GM12878 (cell line): ENCODE data around the gene UBALD2. TPM values are rescaled to one million over a fixed set of nuclear protein-coding genes. Genes with fewer than 3 reads are reported as not detected.

Source experiments
- ATAC-seq: fragments of 200-7000 bp; cut with Tn5 transposase; 3 replicates; pipeline ENCODE4 v1.9.1; 2020; ENCODE audit warnings: mild to moderate bottlenecking, moderate library complexity
- BruUV-seq: library from RNA; stranded (reverse); fragments of 400-500 nt; replicated peaks from 2 replicates; lab custom pipeline; 2021; lab: Mats Ljungman, UMichigan
- CTCF ChIA-PET: fragments of 300-600 bp; sonication (Branson Sonifier 250); formaldehyde crosslinking; extraction: SDS; loops from one replicate; lab custom pipeline; 2021; ENCODE audit warnings: inconsistent platforms; lab: Yijun Ruan, JAX
- POLR2A ChIA-PET: fragments of 350-600 bp; formaldehyde crosslinking; extraction: SDS; loops from one replicate; lab custom pipeline; 2021; ENCODE audit warnings: inconsistent platforms; lab: Charles Lee
- RAD21 ChIA-PET: fragments of 300-600 bp; sonication (Branson Sonifier 250); formaldehyde crosslinking; loops from one replicate; lab custom pipeline; 2023; ENCODE audit warnings: antibody characterized with exemption; ENCODE audit not compliant: unreplicated experiment; lab: Charles Lee
- SMC1A ChIA-PET: fragments of 300-600 bp; sonication (Branson Sonifier 250); formaldehyde crosslinking; loops from one replicate; lab custom pipeline; 2023; ENCODE audit not compliant: unreplicated experiment, uncharacterized antibody; lab: Charles Lee
- DNase-seq: peaks from one replicate; pipeline ENCODE4 v3.0.0-alpha.2; 2011; ENCODE audit warnings: low read depth, low spot score
- FAIRE-seq: peaks from 3 replicates; lab custom pipeline; 2011; peaks lifted over from hg19 to GRCh38; lab: Jason Lieb, UNC
- H2AFZ ChIP-seq: 2 replicates; pipeline ENCODE4 v1.6.0; 2011; ENCODE audit warnings: low read depth, low read length, control low read depth; ENCODE audit not compliant: control insufficient read depth
- H3K27ac ChIP-seq: 2 replicates; pipeline ENCODE4 v1.5.1; 2011; ENCODE audit warnings: control low read depth; ENCODE audit not compliant: control insufficient read depth, insufficient read depth
- H3K27me3 ChIP-seq, 2 experiments: replicated peaks in 1 of 2; 2 replicates each; pipeline versions ENCODE4 v1.6.0 to v1.6.1; 2011; ENCODE audit warnings: low read length in 1 of 2; ENCODE audit not compliant: control insufficient read depth in 2 of 2, insufficient read depth in 2 of 2
- H3K36me3 ChIP-seq, 2 experiments: 2 replicates each; pipeline ENCODE4 v1.5.1; 2011; ENCODE audit warnings: low read length in 1 of 2; ENCODE audit not compliant: control insufficient read depth in 2 of 2, insufficient read depth in 2 of 2
- H3K4me1 ChIP-seq: 2 replicates; pipeline ENCODE4 v1.6.1; 2011; ENCODE audit warnings: mild to moderate bottlenecking, low read length, moderate library complexity, mixed read lengths; ENCODE audit not compliant: control insufficient read depth, insufficient read depth
- H3K4me2 ChIP-seq: 2 replicates; pipeline ENCODE4 v1.6.0; 2011; ENCODE audit warnings: control low read depth; ENCODE audit not compliant: control insufficient read depth, insufficient read depth
- H3K4me3 ChIP-seq: fragments of 200-600 bp; sonication (generic); 2 replicates; pipeline ENCODE4 v1.5.1; 2016
- H3K79me2 ChIP-seq: 2 replicates; pipeline ENCODE4 v1.6.0; 2011; ENCODE audit warnings: low read length; ENCODE audit not compliant: control insufficient read depth, insufficient read depth
- H3K9ac ChIP-seq: 2 replicates; pipeline ENCODE4 v1.8.0; 2011; ENCODE audit warnings: low read length, control low read depth, mixed read lengths; ENCODE audit not compliant: control insufficient read depth, insufficient read depth
- H3K9me3 ChIP-seq: replicated peaks from 3 replicates; pipeline ENCODE4 v1.5.1; 2011; ENCODE audit warnings: mild to moderate bottlenecking, low read length; ENCODE audit not compliant: control insufficient read depth, insufficient read depth
- H4K20me1 ChIP-seq: 2 replicates; pipeline ENCODE4 v1.6.0; 2011; ENCODE audit not compliant: control insufficient read depth, insufficient read depth
- CEBPB ChIP-seq, 2 experiments: fragments of 150-350 bp in 1 of 2; IDR thresholded peaks; 2 replicates each; pipeline ENCODE4 v1.6.1; 2012 to 2014; ENCODE audit warnings: low read depth in 2 of 2, low read length in 2 of 2, borderline replicate concordance in 1 of 2, inconsistent platforms in 1 of 2
- GATAD2B ChIP-seq: fragments of 450-650 bp; conservative IDR thresholded peaks from 2 replicates; pipeline ENCODE4 v1.6.1; 2017; ENCODE audit warnings: low read depth, mild to moderate bottlenecking, moderate library complexity
- HSF1 ChIP-seq: fragments of 150-350 bp; IDR thresholded peaks from 2 replicates; pipeline ENCODE4 v1.6.1; 2014; ENCODE audit warnings: mild to moderate bottlenecking, low read depth, low read length
- PML ChIP-seq: IDR thresholded peaks from 2 replicates; pipeline ENCODE4 v1.6.1; 2012; ENCODE audit warnings: low read length, inconsistent platforms
- REST ChIP-seq: IDR thresholded peaks from 2 replicates; pipeline ENCODE4 v1.6.1; 2012; ENCODE audit warnings: mild to moderate bottlenecking, low read depth, low read length
- ZZZ3 ChIP-seq: IDR thresholded peaks from 2 replicates; pipeline ENCODE4 v1.6.1; 2011; ENCODE audit warnings: low read depth; ENCODE audit not compliant: control insufficient read depth, insufficient read length
- WGBS: methylation state at CpG from one replicate; pipeline ENCODE4 v1.1.6; 2016; ENCODE audit warnings: low lambda C conversion rate; ENCODE audit not compliant: insufficient replicate concordance, insufficient coverage; ENCODE audit errors: missing lambda C conversion rate; 5-methylcytosine and 5-hydroxymethylcytosine counted together
- in situ Hi-C: fragments of 300-500 bp; cut with MboI; formaldehyde crosslinking; loops from 9 replicates; pipeline ENCODE4 v1.14.3; 2018; ENCODE audit warnings: mixed read lengths
- intact Hi-C: fragments of 100-400 bp; cut with micrococcal nuclease; formaldehyde crosslinking; loops from one replicate; pipeline ENCODE4 v1.14.2; 2022; ENCODE audit not compliant: unreplicated experiment
- polyA plus RNA-seq, 11 experiments: library from polyadenylated mRNA; depleted of rRNA in 4 of 11; unstranded in 6 of 11; stranded (reverse) in 5 of 11; fragments of >200 nt; fragmentation: Nextera tagmentation in 4 of 11; fragmentation: Illumina TruSeq in 1 of 11; extraction: Ambion mirVana in 4 of 11; extraction: Trizol in 1 of 11; gene quantifications; 1 replicate in 1 of 11; 2 replicates in 10 of 11; pipeline versions ENCODE4 v1.2.1 to v1.2.3, GENCODE V29; 2011 to 2016; ENCODE audit warnings: inconsistent platforms in 2 of 11, missing spikeins in 2 of 11, low read depth in 1 of 11
- total RNA-seq, 4 experiments: library from RNA; depleted of rRNA in 3 of 4; stranded (reverse); fragments of >200 nt in 3 of 4; fragmentation: Illumina TruSeq in 1 of 4; extraction: Trizol in 1 of 4; gene quantifications; 2 replicates each; pipeline versions ENCODE4 v1.2.1 to v1.2.3, GENCODE V29; 2013 to 2021

Gene UBALD2
- total and polyA plus RNA-seq, 10 of the 15 experiments (the other 5 are each of a cell fraction or from before 2014, with no cell fraction given) = 2.8 to 165 (median 20.6) TPM

DNA sequence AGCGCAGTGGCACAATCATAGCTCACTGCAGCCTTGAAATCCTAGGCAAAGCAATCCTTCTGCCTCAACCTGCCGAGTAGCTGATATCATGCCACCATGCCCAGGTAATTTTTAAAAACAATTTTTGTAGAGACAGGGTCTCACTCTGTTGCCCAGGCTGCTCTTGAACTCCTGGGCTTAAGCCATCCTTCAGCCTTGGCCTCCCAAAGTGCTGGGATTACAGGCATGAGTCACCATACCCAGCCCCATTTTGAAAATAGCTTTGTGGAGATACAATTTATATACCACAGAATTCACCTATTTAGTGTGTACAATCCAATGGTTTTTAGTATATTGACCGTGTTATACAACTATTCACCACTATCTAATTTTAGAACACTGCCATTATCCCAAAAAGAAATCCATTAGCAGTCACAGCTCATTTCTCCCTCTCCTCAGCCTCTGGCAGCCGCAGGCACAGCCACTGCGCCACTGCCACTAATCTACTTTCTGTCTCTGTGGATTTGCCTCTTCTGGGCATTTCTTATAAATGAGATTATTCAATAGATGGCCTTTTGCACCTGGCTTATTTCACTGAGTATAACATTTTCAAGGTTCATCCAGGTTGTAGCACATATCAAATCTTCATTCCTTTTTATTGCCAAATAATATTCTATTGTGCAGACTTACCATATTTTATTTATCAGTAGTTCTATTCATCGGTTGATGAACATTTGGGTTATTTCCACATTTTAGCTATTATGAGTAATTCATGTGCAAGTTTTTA, 31.4 kb upstream of the UBALD2 start:
- ChIA-PET SMC1A (interaction anchor here (0.7 to 3.4 kb wide), 21 partner anchors 10 to 112 kb away, joined by 3 to 13 read pairs (median 4); no protein-coding TSS in a partner anchor), RAD21 (interaction anchor here (0.7 to 2.2 kb wide), 8 partner anchors 12 to 50 kb away, joined by 3 to 19 read pairs (median 6); no protein-coding TSS in a partner anchor), CTCF (interaction anchor here (0.7 to 1.7 kb wide), 7 partner anchors 13 to 54 kb away, joined by 3 to 7 read pairs (median 5); no protein-coding TSS in a partner anchor), POLR2A (interaction anchor here (0.5 to 2.5 kb wide), 12 partner anchors 13 to 56 kb away, joined by 3 to 20 read pairs (median 4); partner anchors contain the start of gene UBALD2)
- no peaks in the 10 kb centered on the region for H3K36me3 ChIP-seq
- no peak for TF ChIP-seq PML
- 0 out of 4 replicates have a peak, but pooled peaks of 1 of the 2 experiments have one; percentile 33 for TF ChIP-seq CEBPB (IDR thresholded peaks at IDR 0.05; ENCODE audit: borderline replicate concordance in 1 of 2, low read depth in 2 of 2, low read length in 2 of 2)
- H3K79me2 ChIP-seq = no peaks in the 10 kb centered on the region
- H3K4me3 ChIP-seq = no peak overlapping the region
- BruUV-seq = no TSS peak
- H3K4me1 ChIP-seq = peaks cover 9% of the 10 kb centered on the region
- no peaks in the 10 kb centered on the region for H3K9me3 ChIP-seq
- H3K9ac ChIP-seq = no peak overlapping the region
- intact Hi-C loops = loop anchor here (5.0 kb wide), 1 partner anchor 34 kb away; the partner anchor contains the start of gene UBALD2
- H3K4me2 ChIP-seq = peak overlapping the region; percentile 66
- no peaks in the 10 kb centered on the region for H3K27me3 ChIP-seq
- FAIRE-seq = no peak
- ATAC-seq = no peak
- no peaks in the 10 kb centered on the region for H4K20me1 ChIP-seq
- H2AFZ ChIP-seq = no peak overlapping the region; the same call in 1 of the 2 replicates
- peak overlapping the region; percentile 8; the same call in 1 of the 2 replicates for H3K27ac ChIP-seq
- in situ Hi-C loops = no loop called here
- 40% methylated on average over 6 of the region's 6 CpGs for WGBS
- no peak for DNase-seq

GRCh38 chr17:76234354-76234679, 30.8 kb upstream of the UBALD2 start:
- intact Hi-C loops (loop anchor here (5.0 kb wide), 1 partner anchor 33 kb away; the partner anchor contains the start of gene UBALD2), in situ Hi-C loops (no loop called here)
- SMC1A ChIA-PET = interaction anchor here (0.9 to 3.4 kb wide), 14 partner anchors 10 to 113 kb away, joined by 3 to 13 read pairs (median 4); no protein-coding TSS in a partner anchor
- H3K79me2 ChIP-seq = no peaks in the 10 kb centered on the region
- ATAC-seq (peak; percentile 95), FAIRE-seq (peak; percentile 78), DNase-seq (peak; percentile 51)
- CTCF ChIA-PET = interaction anchor here (0.7 to 1.7 kb wide), 6 partner anchors 12 to 55 kb away, joined by 3 to 7 read pairs (median 4); no protein-coding TSS in a partner anchor
- peak overlapping the region; percentile 2; the same call in 1 of the 2 replicates for H2AFZ ChIP-seq
- H3K9me3 ChIP-seq = no peaks in the 10 kb centered on the region
- POLR2A ChIA-PET = interaction anchor here (1.3 to 2.5 kb wide), 5 partner anchors 12 to 45 kb away, joined by 4 to 20 read pairs (median 5); partner anchors contain the start of gene UBALD2
- H3K4me2 ChIP-seq = peak overlapping the region; percentile 66; the same call in 1 of the 2 replicates
- no peak overlapping the region; the same call in 1 of the 2 replicates for H3K27ac ChIP-seq
- WGBS = 2% methylated on average over 5 of the region's 5 CpGs
- RAD21 ChIA-PET = interaction anchor here (0.9 to 2.2 kb wide), 5 partner anchors 12 to 51 kb away, joined by 3 to 19 read pairs (median 8); no protein-coding TSS in a partner anchor
- H3K36me3 ChIP-seq = no peaks in the 10 kb centered on the region
- H3K4me1 ChIP-seq = peaks cover 9% of the 10 kb centered on the region
- H3K9ac ChIP-seq = no peak overlapping the region
- H3K27me3 ChIP-seq = no peaks in the 10 kb centered on the region
- BruUV-seq = no TSS peak
- no peak overlapping the region for H3K4me3 ChIP-seq
- H4K20me1 ChIP-seq = no peaks in the 10 kb centered on the region
- TF ChIP-seq GATAD2B (0 out of 2 replicates have a peak, but pooled peaks have one; percentile 39), HSF1 (no peak), REST (no peak), ZZZ3 (no peak)
